Activated CD4-positive, CD25-positive, alpha-beta regulatory T cell treated with anti-CD3 and anti-CD28 coated beads, Interleukin-2, amount 50 U/mL, for 16 hours (primary cell): Measurements from ENCODE around the gene GRAMD2B.
"Not testable (repeated sequence)": the region's sequence is repeated elsewhere in the genome, so short reads cannot be mapped to it uniquely, and the experiment has no call there.

Experiments
- DNase-seq: peaks from one replicate; pipeline ENCODE4 v3.0.0-alpha.2; 2020; ENCODE audit warnings: low read depth, low spot score

The GRAMD2B gene

DNA sequence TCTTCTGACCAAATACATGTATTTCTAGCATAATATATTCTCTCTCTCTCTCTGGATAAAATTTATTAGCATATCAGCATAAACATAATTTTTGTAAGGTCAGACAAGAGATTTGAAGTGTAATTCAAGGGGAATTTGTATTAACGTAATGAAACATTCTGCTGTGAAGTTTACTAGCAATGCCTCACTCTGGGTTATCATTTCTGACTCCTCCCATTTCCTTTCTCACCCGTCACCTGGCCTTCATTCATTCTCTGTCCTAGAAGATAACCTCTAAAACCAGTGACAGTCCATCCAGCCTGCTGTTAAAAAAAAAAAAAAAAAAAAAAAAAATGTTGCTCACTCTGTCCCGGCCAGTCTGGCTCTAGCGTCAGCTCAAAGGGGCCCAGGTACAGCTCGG lies 27.1 kb downstream of the GRAMD2B start:
- DNase-seq: no peak

DNA sequence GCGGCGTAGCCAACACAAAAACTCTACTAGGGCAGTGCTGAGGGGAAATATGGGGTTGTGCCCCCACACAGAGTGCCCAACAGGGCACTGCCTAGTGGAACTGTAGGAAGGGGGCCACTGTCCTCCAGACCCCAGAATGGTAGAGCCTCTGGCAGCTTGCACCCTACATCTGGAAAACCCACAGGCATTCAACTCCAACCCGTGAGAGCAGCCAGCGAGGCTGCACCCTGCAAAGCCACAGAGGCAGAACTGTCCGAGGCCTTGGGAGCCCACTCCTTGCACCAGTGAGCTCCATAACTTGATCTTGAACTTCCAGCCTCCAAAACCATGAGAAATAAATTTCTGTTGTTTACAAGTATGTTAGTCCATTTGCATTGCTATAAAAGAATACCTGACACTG lies 27.7 kb downstream of the GRAMD2B start:
- no peak for DNase-seq

- no peak for DNase-seq
Measured at GRCh38 chr5:126452477-126452876, 29.3 kb downstream of the GRAMD2B start.

- no peak for DNase-seq
Measured at GRCh38 chr5:126454081-126454480, 30.9 kb downstream of the GRAMD2B start.

GRCh38 chr5:126454535-126454934 lies 31.3 kb downstream of the GRAMD2B start:
- DNase-seq: no peak

DNA sequence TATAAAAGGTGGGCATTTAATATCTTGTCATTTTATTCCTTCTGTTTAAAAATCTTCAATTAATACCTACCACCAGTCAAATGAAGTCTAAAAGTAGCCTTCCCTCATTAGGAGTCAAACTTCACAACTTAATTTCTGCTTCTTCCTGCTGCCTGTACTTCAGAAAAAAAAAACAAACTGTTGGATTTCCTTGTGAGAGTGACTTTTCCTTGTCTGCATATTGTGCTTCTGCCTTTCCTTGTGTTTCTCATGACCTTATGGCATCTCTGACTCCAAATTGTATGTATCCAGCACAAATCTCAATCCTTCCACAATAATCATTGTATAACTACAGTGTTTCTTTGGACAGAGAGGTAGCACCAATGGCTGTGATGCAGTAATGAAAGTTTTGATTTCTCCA lies 32.1 kb downstream of the GRAMD2B start:
- no peak for DNase-seq

DNA sequence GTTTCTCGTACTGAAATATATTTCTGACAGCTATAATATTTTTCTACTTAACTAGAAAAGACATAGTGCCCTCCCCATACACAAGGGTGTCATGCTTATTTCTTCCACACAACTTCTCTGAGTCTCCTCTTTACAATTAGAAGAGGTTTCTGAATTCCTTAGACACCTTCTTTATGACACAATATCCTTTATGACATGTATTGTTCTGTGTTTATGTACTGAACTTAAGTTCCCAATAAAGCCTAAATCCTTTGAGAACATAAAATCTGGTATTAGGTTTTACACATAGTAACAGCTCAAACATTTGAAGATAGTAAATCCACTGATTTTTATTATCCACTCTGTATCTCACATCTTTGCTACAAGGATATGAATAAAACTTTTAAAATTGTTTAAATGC lies 32.5 kb downstream of the GRAMD2B start:
- DNase-seq: no peak

- DNase-seq: no peak
Measured at GRCh38 chr5:126456217-126456820, 33.1 kb downstream of the GRAMD2B start.

GRCh38 chr5:126460459-126460858 lies 37.2 kb downstream of the GRAMD2B start:
- no peak for DNase-seq

GRCh38 chr5:126460977-126461376 lies 37.8 kb downstream of the GRAMD2B start:
- no peak for DNase-seq

GRCh38 chr5:126461838-126462237 lies 38.6 kb downstream of the GRAMD2B start:
- DNase-seq: no peak

GRCh38 chr5:126462239-126463014 lies 39.2 kb downstream of the GRAMD2B start:
- no peak for DNase-seq

GRCh38 chr5:126464016-126464415 lies 40.8 kb downstream of the GRAMD2B start:
- DNase-seq: no peak

DNA sequence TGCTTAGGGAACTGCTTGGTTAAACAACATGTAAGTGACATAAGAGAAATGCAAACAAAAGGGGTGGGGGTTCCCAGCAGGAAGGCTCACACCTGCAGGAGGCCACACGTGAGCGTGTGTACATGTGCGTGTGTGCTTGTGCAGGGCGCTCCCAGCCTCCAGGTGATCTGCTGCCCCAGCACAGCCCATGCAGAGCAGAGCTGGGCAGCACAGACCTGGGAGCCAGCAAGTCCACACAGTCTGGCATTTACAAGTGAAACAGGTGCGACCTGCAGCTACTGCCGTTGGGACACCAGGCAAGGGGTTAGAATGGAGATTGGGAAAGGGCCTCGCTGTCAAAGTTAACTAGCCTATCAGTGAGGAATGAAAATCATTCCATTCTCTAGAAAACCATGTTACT lies 41.8 kb downstream of the GRAMD2B start:
- DNase-seq: no peak

DNA sequence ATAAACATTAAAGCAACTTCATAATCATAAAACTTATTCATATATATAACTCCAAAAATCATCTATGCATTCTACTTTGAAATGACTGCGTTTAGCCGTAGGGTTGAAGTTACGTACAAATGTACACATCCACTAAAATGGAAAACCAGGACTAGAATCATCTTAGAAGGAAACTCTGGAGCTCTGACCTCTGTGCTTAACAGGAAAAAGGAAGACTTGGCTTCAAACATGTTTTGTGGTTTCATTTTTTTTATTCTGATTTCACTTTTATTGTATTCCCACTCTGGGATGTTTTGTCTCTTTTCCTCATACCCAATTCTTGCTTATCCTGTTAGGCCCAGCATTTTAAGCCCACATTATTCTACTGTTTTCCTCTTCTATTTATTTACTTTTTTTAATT lies 44.9 kb downstream of the GRAMD2B start:
- DNase-seq: no peak

GRCh38 chr5:126469536-126470316 lies 46.5 kb downstream of the GRAMD2B start:
- DNase-seq: no peak

GRCh38 chr5:126470529-126470928 lies 47.3 kb downstream of the GRAMD2B start:
- DNase-seq: not testable (repeated sequence)

DNA sequence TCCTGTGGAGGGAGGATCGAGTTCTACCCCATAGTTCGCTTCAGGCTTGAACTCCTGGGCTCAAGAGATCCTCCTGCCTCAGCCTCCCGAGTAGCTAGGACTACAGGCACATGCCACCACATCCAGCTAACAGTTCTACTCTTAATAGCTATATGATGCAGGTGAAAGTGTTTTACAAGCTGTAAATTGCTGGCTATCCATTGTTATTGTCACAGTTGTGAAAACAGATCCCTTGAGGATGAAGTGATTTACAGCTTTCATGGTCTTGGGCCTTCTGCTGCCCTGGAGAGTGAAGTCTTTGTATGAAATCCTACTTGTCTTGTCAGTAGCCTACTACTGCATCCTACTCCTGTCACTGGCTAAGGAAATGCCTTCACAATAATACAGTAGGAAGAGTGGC lies 48.0 kb downstream of the GRAMD2B start:
- DNase-seq: no peak

DNA sequence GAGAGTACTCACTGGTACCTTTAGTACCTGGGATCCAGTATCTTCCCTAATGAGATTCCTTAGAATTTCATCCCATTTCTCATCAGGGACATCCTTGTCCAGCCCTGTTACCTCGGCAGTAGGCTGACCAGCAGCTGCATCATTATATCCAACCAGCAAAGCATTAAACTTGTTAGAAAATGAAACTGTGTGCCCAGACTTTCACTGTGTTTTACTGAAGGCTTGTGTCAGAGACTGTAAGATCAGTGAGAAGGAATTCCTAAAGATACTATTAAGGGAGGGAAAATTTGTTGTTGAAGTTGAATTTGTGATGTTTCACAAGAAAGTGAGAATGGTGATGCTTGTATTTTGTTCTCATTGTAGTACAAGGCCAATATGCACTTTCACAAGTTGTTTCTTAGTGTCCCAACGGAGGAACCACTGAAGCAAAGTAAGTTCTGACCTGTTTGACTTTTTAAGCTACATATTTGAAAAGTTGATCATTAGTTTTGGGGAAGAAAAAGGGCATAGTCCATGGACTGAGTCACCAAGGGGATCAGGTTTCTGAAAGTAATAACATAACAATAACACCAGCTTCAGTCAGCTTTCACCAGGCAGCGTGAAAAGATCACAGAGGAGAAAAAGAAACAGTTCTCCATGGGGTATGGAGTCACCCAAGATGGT lies 48.8 kb downstream of the GRAMD2B start:
- DNase-seq: no peak

DNA sequence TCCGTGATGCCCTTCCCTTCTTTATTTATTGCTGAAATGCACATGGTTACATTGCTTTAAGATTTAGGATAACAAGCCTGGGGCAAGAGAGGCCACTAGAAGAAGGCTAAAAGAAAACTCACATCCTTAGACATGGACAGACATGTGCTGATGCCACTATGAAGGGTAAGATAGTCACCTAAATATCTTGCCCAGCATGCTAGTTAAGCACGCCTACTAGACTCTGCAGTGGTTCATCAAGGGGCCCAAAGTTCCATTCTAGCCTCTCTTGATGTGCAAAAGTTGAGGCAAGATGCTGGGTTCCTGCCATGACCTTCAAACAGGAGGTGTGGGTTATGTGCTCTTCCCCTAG lies 49.3 kb downstream of the GRAMD2B start:
- no peak for DNase-seq

- DNase-seq: no peak
Measured at GRCh38 chr5:126477294-126478117, 54.3 kb downstream of the GRAMD2B start.
